IPS-18c (cell line): ENCODE measurements around the gene KRT74.

ENCODE experiments used
- H3K4me3 ChIP-seq: 2 replicates; pipeline ENCODE4 v1.7.0; 2013; ENCODE audit warnings: low read depth, mild to moderate bottlenecking, low read length, moderate library complexity; ENCODE audit not compliant: insufficient read depth
- H3K9me3 ChIP-seq: one replicate; pipeline ENCODE4 v1.6.1; 2013; ENCODE audit warnings: mild to moderate bottlenecking, low read length, moderate library complexity; ENCODE audit not compliant: control insufficient read depth, insufficient read depth

The KRT74 gene

GRCh38 chr12:52555577-52555976 lies 18.1 kb downstream of the KRT74 start:
- H3K4me3 ChIP-seq: no peak overlapping the region
- no peaks in the 10 kb centered on the region for H3K9me3 ChIP-seq

- no peak within 1 kb of the TSS for H3K4me3 ChIP-seq
- H3K9me3 ChIP-seq: no peaks in the 10 kb centered on the region
Observed at GRCh38 chr12:52552681-52553195, 20.9 kb downstream of the KRT74 start, which contains the start of gene KRT71. TSS of gene KRT71 (minus strand) at chr12:52553145. CDS start at chr12:52553077, 68 bp downstream.

- no peak overlapping the region for H3K4me3 ChIP-seq
- no peaks in the 10 kb centered on the region for H3K9me3 ChIP-seq
Observed at GRCh38 chr12:52552055-52552454, 21.6 kb downstream of the KRT74 start.

- Histone ChIP-seq H3K4me3 (no peak overlapping the region), H3K9me3 (no peaks in the 10 kb centered on the region)
Observed at GRCh38 chr12:52551216-52551865, 22.3 kb downstream of the KRT74 start.

- H3K9me3 ChIP-seq: no peaks in the 10 kb centered on the region
- no peak overlapping the region for H3K4me3 ChIP-seq
Observed at GRCh38 chr12:52546126-52546525, 27.5 kb downstream of the KRT74 start.

- no peaks in the 10 kb centered on the region for H3K9me3 ChIP-seq
- no peak overlapping the region for H3K4me3 ChIP-seq
Observed at GRCh38 chr12:52543985-52544883, 29.4 kb downstream of the KRT74 start.

- Histone ChIP-seq H3K9me3 (no peaks in the 10 kb centered on the region), H3K4me3 (no peak overlapping the region)
Observed at GRCh38 chr12:52542785-52543318, 30.8 kb downstream of the KRT74 start.

GRCh38 chr12:52542157-52542556 lies 31.5 kb downstream of the KRT74 start:
- Histone ChIP-seq H3K4me3 (no peak overlapping the region), H3K9me3 (no peaks in the 10 kb centered on the region)

- H3K9me3 ChIP-seq: no peaks in the 10 kb centered on the region
- no peak overlapping the region for H3K4me3 ChIP-seq
Observed at GRCh38 chr12:52541709-52542108, 31.9 kb downstream of the KRT74 start.

- no peaks in the 10 kb centered on the region for H3K9me3 ChIP-seq
Observed at GRCh38 chr12:52540531-52540930, 33.1 kb downstream of the KRT74 start.

GRCh38 chr12:52539821-52540173 lies 33.8 kb downstream of the KRT74 start:
- H3K9me3 ChIP-seq: no peaks in the 10 kb centered on the region

More at GRCh38 chr12:52540531-52540930, 33.1 kb downstream of the KRT74 start:
- H3K4me3 ChIP-seq: no peak overlapping the region

GRCh38 chr12:52539083-52539820 lies 34.4 kb downstream of the KRT74 start:
- H3K4me3 ChIP-seq: no peak overlapping the region
- no peaks in the 10 kb centered on the region for H3K9me3 ChIP-seq

More at GRCh38 chr12:52539821-52540173, 33.8 kb downstream of the KRT74 start:
- no peak overlapping the region for H3K4me3 ChIP-seq

GRCh38 chr12:52537101-52537500 lies 36.5 kb downstream of the KRT74 start:
- no peaks in the 10 kb centered on the region for H3K9me3 ChIP-seq
- no peak overlapping the region for H3K4me3 ChIP-seq

GRCh38 chr12:52535574-52535973 lies 38.1 kb downstream of the KRT74 start:
- H3K4me3 ChIP-seq: no peak overlapping the region
- no peaks in the 10 kb centered on the region for H3K9me3 ChIP-seq

GRCh38 chr12:52534482-52534881 lies 39.2 kb downstream of the KRT74 start:
- no peak overlapping the region for H3K4me3 ChIP-seq
- H3K9me3 ChIP-seq: no peaks in the 10 kb centered on the region

GRCh38 chr12:52533686-52534470 lies 39.8 kb downstream of the KRT74 start:
- no peaks in the 10 kb centered on the region for H3K9me3 ChIP-seq
- H3K4me3 ChIP-seq: no peak overlapping the region
